ENCODE results near the gene OPRL1. TPM values are rescaled to one million over a fixed set of nuclear protein-coding genes. Genes with fewer than 3 reads are reported as not detected.

The OPRL1 gene
- total RNA-seq, 1 experiment from 2014 or later = 3.9 TPM

GRCh38 chr20:64044484-64045247 lies 35.2 kb upstream of the OPRL1 start:
- peak; percentile 71 for ATAC-seq
- CTCF ChIA-PET = interaction anchor here (0.7 kb wide), 1 partner anchor 75 kb away, joined by 5 read pairs; no protein-coding TSS in a partner anchor
- POLR2A ChIA-PET = no interaction called here
- intact Hi-C loops (cut with micrococcal nuclease; ENCODE audit: unreplicated experiment) = no loop called here
- H3K27ac ChIP-seq (ENCODE audit: low read length) = peak overlapping the region; percentile 62
- no peaks in the 10 kb centered on the region for H3K27me3 ChIP-seq (ENCODE audit: control insufficient read depth, insufficient read depth, low read length)
- H3K36me3 ChIP-seq (ENCODE audit: control insufficient read depth, insufficient read depth, low read length) = no peaks in the 10 kb centered on the region
- peak overlapping the region in 1 of 2 experiments; percentile 13; a peak in 2 of 4 replicates for H3K4me3 ChIP-seq (ENCODE audit: low read depth in 2 of 2, low read length in 2 of 2)
- H3K9me3 ChIP-seq (ENCODE audit: control insufficient read depth, insufficient read depth, low read depth, low read length) = no peaks in the 10 kb centered on the region
- no peak for DNase-seq (ENCODE audit: low read depth, low spot score)
- in situ Hi-C loops (cut with HindIII; ENCODE audit: low pct_unique_long_range_greater_than_20kb, low sequenced_read_pairs) = no loop called here
- H3K4me1 ChIP-seq (ENCODE audit: control insufficient read depth, insufficient read depth, low read length) = peaks cover 33% of the 10 kb centered on the region
- BruUV-seq (replicated peaks) = no TSS peak
- no peak for TF ChIP-seq POLR2AphosphoS5 (IDR thresholded peaks at IDR 0.05; ENCODE audit: low read depth, low read length)
- TF ChIP-seq, protein P1, sequence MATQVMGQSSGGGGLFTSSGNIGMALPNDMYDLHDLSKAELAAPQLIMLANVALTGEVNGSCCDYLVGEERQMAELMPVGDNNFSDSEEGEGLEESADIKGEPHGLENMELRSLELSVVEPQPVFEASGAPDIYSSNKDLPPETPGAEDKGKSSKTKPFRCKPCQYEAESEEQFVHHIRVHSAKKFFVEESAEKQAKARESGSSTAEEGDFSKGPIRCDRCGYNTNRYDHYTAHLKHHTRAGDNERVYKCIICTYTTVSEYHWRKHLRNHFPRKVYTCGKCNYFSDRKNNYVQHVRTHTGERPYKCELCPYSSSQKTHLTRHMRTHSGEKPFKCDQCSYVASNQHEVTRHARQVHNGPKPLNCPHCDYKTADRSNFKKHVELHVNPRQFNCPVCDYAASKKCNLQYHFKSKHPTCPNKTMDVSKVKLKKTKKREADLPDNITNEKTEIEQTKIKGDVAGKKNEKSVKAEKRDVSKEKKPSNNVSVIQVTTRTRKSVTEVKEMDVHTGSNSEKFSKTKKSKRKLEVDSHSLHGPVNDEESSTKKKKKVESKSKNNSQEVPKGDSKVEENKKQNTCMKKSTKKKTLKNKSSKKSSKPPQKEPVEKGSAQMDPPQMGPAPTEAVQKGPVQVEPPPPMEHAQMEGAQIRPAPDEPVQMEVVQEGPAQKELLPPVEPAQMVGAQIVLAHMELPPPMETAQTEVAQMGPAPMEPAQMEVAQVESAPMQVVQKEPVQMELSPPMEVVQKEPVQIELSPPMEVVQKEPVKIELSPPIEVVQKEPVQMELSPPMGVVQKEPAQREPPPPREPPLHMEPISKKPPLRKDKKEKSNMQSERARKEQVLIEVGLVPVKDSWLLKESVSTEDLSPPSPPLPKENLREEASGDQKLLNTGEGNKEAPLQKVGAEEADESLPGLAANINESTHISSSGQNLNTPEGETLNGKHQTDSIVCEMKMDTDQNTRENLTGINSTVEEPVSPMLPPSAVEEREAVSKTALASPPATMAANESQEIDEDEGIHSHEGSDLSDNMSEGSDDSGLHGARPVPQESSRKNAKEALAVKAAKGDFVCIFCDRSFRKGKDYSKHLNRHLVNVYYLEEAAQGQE (IDR thresholded peaks at IDR 0.05; ENCODE audit: insufficient read depth in 1 of 2, low read depth in 2 of 2, low read length in 1 of 2) = no peak
- TF ChIP-seq, protein P2, sequence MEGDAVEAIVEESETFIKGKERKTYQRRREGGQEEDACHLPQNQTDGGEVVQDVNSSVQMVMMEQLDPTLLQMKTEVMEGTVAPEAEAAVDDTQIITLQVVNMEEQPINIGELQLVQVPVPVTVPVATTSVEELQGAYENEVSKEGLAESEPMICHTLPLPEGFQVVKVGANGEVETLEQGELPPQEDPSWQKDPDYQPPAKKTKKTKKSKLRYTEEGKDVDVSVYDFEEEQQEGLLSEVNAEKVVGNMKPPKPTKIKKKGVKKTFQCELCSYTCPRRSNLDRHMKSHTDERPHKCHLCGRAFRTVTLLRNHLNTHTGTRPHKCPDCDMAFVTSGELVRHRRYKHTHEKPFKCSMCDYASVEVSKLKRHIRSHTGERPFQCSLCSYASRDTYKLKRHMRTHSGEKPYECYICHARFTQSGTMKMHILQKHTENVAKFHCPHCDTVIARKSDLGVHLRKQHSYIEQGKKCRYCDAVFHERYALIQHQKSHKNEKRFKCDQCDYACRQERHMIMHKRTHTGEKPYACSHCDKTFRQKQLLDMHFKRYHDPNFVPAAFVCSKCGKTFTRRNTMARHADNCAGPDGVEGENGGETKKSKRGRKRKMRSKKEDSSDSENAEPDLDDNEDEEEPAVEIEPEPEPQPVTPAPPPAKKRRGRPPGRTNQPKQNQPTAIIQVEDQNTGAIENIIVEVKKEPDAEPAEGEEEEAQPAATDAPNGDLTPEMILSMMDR (IDR thresholded peaks at IDR 0.05) = no peak
- TF ChIP-seq SIN3A (IDR thresholded peaks at IDR 0.05; ENCODE audit: borderline replicate concordance, insufficient read depth, low read depth, low read length) = no peak
- TF ChIP-seq TCF7L2 (IDR thresholded peaks at IDR 0.05; ENCODE audit: low read depth, low read length) = no peak

GRCh38 chr20:64045346-64046011 lies 34.4 kb upstream of the OPRL1 start:
- Histone ChIP-seq H3K4me3 (ENCODE audit: low read depth in 2 of 2, low read length in 2 of 2) (no peak overlapping the region), H3K27ac (ENCODE audit: low read length) (peak overlapping the region; percentile 62), H3K36me3 (ENCODE audit: control insufficient read depth, insufficient read depth, low read length) (no peaks in the 10 kb centered on the region), H3K9me3 (ENCODE audit: control insufficient read depth, insufficient read depth, low read depth, low read length) (no peaks in the 10 kb centered on the region), H3K4me1 (ENCODE audit: control insufficient read depth, insufficient read depth, low read length) (peaks cover 39% of the 10 kb centered on the region), H3K27me3 (ENCODE audit: control insufficient read depth, insufficient read depth, low read length) (no peaks in the 10 kb centered on the region)
- DNase-seq (ENCODE audit: low read depth, low spot score) (no peak), ATAC-seq (peak; percentile 12; the same call in 1 of the 2 replicates)
- no TSS peak for BruUV-seq (replicated peaks)
- TF ChIP-seq, protein P1 (IDR thresholded peaks at IDR 0.05; ENCODE audit: insufficient read depth in 1 of 2, low read depth in 2 of 2, low read length in 1 of 2) = no peak
- TF ChIP-seq, protein P2 (IDR thresholded peaks at IDR 0.05) = no peak
- TF ChIP-seq TCF7L2 (IDR thresholded peaks at IDR 0.05; ENCODE audit: low read depth, low read length) = no peak
- TF ChIP-seq SIN3A (IDR thresholded peaks at IDR 0.05; ENCODE audit: borderline replicate concordance, insufficient read depth, low read depth, low read length) = no peak
- no peak for TF ChIP-seq POLR2AphosphoS5 (IDR thresholded peaks at IDR 0.05; ENCODE audit: low read depth, low read length)
- in situ Hi-C loops (cut with HindIII; ENCODE audit: low pct_unique_long_range_greater_than_20kb, low sequenced_read_pairs) = no loop called here
- intact Hi-C loops (cut with micrococcal nuclease; ENCODE audit: unreplicated experiment) = no loop called here
- POLR2A ChIA-PET = no interaction called here
- CTCF ChIA-PET = interaction anchor here (0.7 kb wide), 1 partner anchor 74 kb away, joined by 5 read pairs; no protein-coding TSS in a partner anchor

Measured in Panc1 (cell line).